GM21717 (cell line): ENCODE data around the gene ART5.

ENCODE experiments used
- ATAC-seq: cut with Tn5 transposase; IDR thresholded peaks from one replicate; pipeline ENCODE4 v1.9.1; 2021; ENCODE audit warnings: mild to moderate bottlenecking, moderate library complexity; ENCODE audit not compliant: unreplicated experiment

The ART5 gene

DNA sequence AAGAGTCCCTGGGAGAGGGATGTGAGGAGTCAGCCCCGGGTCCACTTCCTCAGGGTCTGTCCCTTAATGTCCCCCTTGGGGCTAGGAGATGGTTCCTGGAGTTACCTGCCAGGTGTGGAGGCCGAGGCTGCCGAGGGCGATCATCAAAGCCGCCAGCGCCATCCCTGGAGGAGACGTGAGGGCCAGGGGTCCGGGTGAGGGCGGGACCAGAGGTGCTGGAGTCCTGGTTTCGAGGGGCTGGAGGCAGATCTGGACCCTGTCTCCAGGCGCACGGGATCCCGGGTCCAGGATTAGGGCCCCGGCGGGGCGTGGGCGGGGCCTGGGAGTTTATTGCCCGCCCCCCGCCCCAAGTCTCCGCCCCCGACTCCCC is at the start of gene ART5:
ART5 (minus strand) TSS at position 292 of the 370 bp plus-strand sequence; CDS start at position 162, 130 bp downstream.
- ATAC-seq: no peak

- no peak for ATAC-seq
Observed at GRCh38 chr11:3686751-3687150, 45.0 kb upstream of the ART5 start.

DNA sequence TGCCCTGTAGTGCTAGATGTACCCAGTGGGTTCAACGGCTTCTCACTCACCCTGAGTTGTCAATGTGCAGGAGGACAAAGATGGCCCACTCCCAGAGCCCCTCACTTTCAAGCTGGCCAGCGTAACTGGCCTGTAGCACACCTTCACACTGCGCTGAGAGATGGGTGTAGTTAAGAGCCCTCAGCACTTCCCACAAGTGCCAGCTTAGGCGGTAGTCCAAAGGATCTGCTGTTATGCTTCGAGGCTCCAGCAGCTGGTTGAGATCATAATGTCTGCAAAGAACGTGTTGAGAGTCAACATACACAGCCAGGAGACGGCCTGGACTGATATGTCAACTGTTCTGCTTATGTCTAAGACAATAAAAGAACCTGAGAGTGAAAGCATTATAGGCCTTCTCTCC is 44.1 kb upstream of the ART5 start:
- ATAC-seq: no peak

DNA sequence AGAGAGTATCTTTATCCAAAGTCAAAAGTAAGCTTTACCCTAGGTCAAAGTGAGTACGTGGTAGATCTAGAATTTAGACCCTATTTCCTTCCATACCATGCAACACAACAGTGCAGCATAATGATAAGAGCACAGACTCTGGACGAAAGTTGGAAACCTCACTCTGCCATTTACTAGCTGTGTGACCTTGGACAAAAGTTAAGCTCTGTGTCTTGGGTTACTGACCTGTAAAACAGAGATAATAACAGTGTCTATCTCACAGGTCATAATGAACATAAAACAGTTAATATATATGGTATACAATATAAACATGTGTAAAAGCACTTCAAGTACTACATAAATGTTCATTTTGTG is 43.0 kb upstream of the ART5 start:
- ATAC-seq: no peak

DNA sequence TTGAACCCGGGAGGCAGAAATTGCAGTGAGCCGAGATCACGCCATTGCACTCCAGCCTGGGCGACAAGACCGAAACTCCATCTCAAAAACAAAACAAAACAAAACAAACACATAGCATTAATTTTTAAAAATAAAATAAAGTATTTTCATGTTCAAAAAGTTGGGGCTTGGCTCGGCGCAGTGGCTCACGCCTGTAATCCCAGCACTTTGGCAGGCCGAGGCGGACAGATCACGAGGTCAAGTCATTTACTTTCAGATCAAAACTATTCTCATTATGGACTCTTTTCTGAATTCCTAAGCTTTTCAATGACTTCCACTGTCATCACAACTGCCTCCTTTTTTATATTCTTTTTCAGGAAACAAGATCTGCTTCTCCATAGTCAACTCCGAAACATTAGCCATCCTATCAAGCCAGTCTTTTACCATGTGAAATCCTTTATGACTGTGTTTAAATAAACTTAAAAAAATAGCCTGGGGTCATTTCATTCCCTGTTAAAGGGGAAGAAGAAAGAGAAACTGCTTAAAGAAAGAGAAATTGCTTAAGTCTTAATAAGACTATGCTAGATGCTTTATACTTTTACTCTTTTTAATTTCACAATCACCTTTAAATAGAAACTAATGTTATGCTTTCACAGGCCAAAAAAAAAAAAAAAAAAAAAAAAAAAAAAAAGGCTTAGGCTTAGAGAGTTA is 42.5 kb upstream of the ART5 start:
- ATAC-seq: no peak

DNA sequence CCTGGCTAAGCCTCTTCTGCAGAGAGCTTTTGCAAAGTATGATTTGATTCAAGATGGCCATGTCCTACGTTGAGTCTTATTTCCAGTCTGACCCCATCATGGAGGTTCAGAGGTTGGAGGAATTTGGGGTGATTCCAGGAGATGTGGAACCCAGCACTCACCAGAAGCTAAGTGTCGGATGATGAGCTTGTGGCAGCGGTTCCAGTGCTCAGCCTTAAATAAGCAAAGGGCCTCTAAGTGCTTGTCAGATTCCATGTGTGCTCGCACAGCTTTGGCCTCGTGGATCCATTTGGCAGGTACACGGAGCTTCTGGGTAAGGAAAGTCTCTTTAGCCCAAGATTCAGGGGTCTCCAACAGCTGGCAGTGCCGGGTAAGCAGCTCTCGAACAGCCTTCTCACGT is 41.2 kb upstream of the ART5 start:
- no peak for ATAC-seq

- no peak for ATAC-seq
Observed at GRCh38 chr11:3679077-3679476, 37.3 kb upstream of the ART5 start.

- no peak for ATAC-seq
Observed at GRCh38 chr11:3675971-3676370, 34.2 kb upstream of the ART5 start.

DNA sequence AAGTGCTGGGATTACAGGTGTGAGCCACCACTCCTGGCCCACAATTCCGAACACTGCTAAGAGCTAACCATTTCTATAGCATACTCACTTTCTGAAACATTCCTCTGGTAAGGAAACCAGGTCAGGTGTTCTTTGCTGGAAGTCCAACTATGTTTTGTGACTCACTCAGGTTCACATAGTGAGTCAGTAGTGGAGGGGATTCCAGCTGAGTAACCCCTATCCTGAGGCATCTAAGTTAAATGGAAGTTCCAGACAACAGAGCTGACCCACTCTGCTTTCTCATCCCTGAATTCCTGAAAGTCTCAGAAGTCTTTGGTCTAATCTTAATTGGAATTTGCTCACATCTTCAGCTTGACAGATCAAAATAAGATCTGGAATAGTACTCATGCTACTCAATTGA is 32.4 kb upstream of the ART5 start:
- no peak for ATAC-seq

GRCh38 chr11:3671334-3672254 is 29.8 kb upstream of the ART5 start, which contains the start of gene CHRNA10:
Gene CHRNA10, minus strand, starts transcription at chr11:3671384. Its CDS starts 72 bp downstream, at chr11:3671312.
- no peak for ATAC-seq

DNA sequence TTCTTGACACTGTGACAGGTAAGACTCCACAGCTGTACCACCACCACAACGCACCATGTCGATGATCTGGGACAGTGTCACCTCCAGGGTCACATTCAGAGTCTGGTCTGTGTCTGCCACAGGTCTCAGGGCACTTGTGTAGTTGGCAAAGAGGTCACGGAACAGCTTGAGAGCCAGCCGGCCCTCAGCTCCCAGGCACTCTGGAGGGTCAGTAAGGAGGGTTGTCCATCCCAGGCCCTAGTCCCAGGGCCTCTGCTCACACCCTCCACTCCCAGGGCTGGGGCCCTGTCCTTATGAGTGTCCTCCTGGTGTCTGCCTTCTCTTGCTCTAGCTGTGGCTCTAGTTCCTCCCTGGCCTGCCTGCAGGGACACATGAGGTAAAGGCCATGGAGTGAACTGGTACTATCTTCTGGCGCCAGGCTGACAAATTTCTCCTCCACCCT is 28.0 kb upstream of the ART5 start:
- no peak for ATAC-seq

DNA sequence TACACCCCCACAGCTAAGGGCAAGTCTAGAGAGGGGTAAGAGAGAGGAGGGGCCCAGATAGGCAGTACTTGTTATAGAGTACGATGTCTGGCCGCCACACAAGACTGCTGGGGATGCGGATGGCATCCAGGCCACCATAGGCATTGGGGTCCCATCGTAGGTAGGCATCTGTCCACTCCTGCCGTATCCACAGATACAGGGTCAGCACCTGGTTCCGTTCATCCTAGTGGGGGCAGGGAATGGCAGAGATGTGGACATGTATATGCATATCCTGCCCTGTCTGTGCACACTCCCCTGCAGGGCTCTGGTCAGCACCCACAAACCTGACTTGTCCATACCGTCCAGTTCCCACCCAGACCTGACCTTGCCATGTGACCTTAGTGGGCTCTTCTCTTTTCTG is 27.3 kb upstream of the ART5 start:
- ATAC-seq: no peak

DNA sequence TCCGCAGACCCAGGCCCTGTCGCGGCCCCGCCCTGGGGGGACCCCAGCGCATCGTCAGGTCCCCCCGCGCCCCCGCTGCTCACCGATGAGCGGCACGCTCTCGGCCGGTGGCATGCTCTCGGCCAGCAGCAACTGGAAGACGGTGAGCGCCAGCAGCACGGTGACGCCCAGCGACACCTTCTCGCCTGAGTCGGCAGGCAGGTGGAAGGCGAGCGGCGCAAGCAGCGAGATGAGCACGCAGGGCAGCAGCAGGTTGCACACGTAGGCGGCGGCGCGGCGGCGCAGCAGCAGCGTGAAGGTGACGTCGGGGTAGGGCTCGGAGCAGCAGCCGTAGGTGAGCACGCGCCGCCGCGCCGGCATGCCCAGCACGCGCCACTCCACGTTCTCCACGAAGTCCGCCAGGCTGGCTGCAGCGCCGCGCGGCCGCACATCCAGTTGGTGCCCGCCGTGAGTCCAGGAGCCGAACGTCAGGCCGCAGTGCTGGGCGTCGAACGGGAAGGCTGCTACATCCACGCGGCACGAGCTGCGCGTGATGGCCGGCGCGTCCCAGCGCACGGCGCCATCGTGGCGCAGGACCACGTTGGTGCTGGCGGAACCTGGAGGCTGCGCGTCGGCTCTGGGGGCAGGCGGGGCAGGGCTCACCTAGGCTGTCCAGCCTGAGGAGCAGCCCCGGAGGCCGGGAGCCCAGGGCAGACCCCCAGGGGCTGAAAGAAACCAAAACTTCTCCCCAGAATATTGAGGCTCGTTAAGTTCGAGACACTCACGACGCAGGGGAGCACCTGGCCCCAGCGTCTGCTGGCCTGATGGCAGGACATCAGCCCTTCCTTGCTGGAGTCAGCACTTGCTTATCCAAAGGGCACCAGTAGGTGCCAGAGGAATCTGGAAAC is 25.6 kb upstream of the ART5 start:
- ATAC-seq: no peak

- ATAC-seq: no peak
Observed at GRCh38 chr11:3666023-3666530, 24.3 kb upstream of the ART5 start.

DNA sequence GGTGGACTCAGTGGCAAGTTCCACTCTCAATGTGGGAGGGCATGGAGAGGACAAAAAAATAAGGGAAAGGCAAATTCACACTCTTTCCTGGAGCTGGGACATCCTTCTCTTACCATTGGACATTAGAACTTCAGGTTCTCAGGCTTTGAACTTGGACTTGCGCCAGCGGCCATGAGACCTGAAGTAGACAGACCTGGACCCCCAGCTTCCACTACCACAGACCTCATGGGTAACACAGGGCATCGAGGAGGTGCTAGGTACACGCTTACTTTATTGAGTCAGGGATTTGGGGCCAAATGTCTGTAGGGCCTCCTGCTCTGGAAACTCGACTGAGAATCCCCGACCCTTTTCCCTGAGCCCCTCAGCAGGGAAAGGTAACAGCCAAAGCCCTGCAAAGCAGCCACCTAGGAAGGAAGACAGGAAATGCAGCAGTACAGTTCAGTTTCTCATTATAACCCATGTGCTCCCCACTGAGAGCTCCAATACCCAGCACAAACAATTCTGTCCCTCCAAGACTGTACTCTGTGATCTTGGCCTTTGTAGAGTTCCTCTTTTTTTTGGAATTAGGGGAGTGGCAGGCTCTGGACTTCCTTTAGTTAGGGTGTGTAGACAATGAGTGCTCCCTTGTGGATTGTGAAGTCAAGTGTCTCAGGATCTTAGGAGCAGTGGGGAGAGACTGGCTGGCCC is 23.7 kb upstream of the ART5 start:
- no peak for ATAC-seq

- no peak for ATAC-seq
Observed at GRCh38 chr11:3664032-3664630, 22.3 kb upstream of the ART5 start.

- no peak for ATAC-seq
Observed at GRCh38 chr11:3662856-3663255, 21.1 kb upstream of the ART5 start.

GRCh38 chr11:3660960-3661359 is 19.2 kb upstream of the ART5 start:
- ATAC-seq: no peak

DNA sequence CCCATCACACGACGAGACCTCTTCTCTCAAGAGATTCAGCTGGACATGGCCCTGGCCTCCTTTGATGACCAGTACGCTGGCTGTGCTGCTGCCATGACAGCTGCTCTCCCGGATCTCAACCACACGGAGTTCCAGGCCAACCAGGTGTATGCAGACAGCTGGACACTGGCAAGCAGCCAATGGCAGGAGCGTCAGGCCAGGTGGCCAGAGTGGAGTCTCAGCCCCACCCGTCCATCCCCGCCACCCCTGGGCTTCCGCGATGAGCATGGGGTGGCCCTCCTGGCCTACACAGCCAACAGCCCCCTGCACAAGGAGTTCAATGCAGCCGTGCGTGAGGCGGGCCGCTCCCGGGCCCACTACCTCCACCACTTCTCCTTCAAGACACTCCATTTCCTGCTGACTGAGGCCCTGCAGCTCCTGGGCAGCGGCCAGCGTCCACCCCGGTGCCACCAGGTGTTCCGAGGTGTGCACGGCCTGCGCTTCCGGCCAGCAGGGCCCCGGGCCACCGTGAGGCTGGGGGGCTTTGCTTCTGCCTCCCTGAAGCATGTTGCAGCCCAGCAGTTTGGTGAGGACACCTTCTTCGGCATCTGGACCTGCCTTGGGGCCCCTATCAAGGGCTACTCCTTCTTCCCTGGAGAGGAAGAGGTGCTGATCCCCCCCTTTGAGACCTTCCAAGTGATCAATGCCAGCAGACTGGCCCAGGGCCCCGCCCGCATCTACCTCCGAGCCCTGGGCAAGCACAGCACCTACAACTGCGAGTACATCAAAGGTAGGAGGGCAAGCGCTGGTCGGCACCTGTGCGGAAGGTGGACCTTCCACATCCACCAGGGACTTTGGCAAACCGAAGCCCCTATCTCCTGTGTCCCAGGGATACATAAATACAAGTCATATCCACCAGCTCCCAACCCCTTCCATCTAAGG is 18.1 kb upstream of the ART5 start:
- no peak for ATAC-seq
